K562 (cell line): ENCODE results near the gene LGR6. TPM values are rescaled to one million over a fixed set of nuclear protein-coding genes. Genes with fewer than 3 reads are reported as not detected.

Experiments
- ATAC-seq: fragments of 200-7000 bp; cut with Tn5 transposase; 3 replicates; pipeline ENCODE4 v1.9.1; 2020; ENCODE audit warnings: moderate library complexity
- BruUV-seq: library from RNA; stranded (reverse); fragments of 400-500 nt; replicated peaks from 2 replicates; lab custom pipeline; 2021; lab: Mats Ljungman, UMichigan
- CTCF ChIA-PET: fragments of 300-600 bp; formaldehyde crosslinking; extraction: SDS; loops from one replicate; lab custom pipeline; 2021; ENCODE audit warnings: low intra/inter-chr PET ratio; lab: Yijun Ruan, JAX
- POLR2A ChIA-PET: fragments of 300-600, 350-650 bp; sonication (Branson Sonifier 250); formaldehyde crosslinking; extraction: SDS; loops from one replicate; lab custom pipeline; 2021; ENCODE audit warnings: antibody characterized with exemption, inconsistent platforms; lab: Yijun Ruan, JAX
- DNase-seq, 4 experiments: peaks; one replicate each; pipeline versions ENCODE4 v3.0.0 to v3.0.0-alpha.2; 2011 to 2018; ENCODE audit warnings: low spot score in 3 of 4, mixed read lengths in 3 of 4; ENCODE audit errors: extremely low read depth in 1 of 4
- FAIRE-seq: peaks from 2 replicates; lab custom pipeline; 2011; peaks lifted over from hg19 to GRCh38; lab: Jason Lieb, UNC
- H2AFZ ChIP-seq: 2 replicates; pipeline ENCODE4 v1.6.0; 2011; ENCODE audit warnings: low read depth, low read length, control low read depth, inconsistent platforms
- H3K27ac ChIP-seq: fragments of 200-600 bp; 3 replicates; pipeline ENCODE4 v1.8.0; 2011; ENCODE audit warnings: low read depth, mild to moderate bottlenecking, control low read depth, inconsistent platforms, low read length, moderate library complexity, mixed read lengths; ENCODE audit errors: extremely low read depth
- H3K27me3 ChIP-seq, 2 experiments: fragments of 300-600 bp in 1 of 2; 2 replicates in 1 of 2; 3 replicates in 1 of 2; pipeline versions ENCODE4 v1.6.0 to v1.8.0; 2011; ENCODE audit warnings: inconsistent platforms in 2 of 2, low read length in 2 of 2, mild to moderate bottlenecking in 1 of 2, mixed read lengths in 1 of 2, moderate library complexity in 1 of 2; ENCODE audit not compliant: control insufficient read depth in 2 of 2, insufficient read depth in 2 of 2
- H3K36me3 ChIP-seq: fragments of 300-600 bp; 3 replicates; pipeline ENCODE4 v1.8.0; 2011; ENCODE audit warnings: mild to moderate bottlenecking, low read length, inconsistent platforms; ENCODE audit not compliant: control insufficient read depth, insufficient read depth
- H3K4me1 ChIP-seq, 2 experiments: fragments of 200-600 bp in 1 of 2; replicated peaks in 1 of 2; 2 replicates in 1 of 2; 3 replicates in 1 of 2; pipeline versions ENCODE4 v1.5.1 to v1.8.0; 2011; ENCODE audit warnings: inconsistent platforms in 2 of 2, low read length in 2 of 2, mild to moderate bottlenecking in 1 of 2, mixed read lengths in 1 of 2, moderate library complexity in 1 of 2; ENCODE audit not compliant: control insufficient read depth in 2 of 2, insufficient read depth in 2 of 2
- H3K4me2 ChIP-seq: 2 replicates; pipeline ENCODE4 v1.6.1; 2011; ENCODE audit warnings: low read length, control low read depth, inconsistent platforms, mixed read lengths; ENCODE audit not compliant: insufficient read depth
- H3K4me3 ChIP-seq: fragments of 200-600 bp; sonication (generic), shearing (Covaris generic); 2 replicates; pipeline ENCODE4 v1.5.1; 2016; ENCODE audit warnings: control low read depth, inconsistent platforms
- H3K79me2 ChIP-seq: fragments of 200-600 bp; 3 replicates; pipeline ENCODE4 v1.8.0; 2011; ENCODE audit warnings: low read length, inconsistent platforms; ENCODE audit not compliant: control insufficient read depth, insufficient read depth
- H3K9ac ChIP-seq, 2 experiments: 2 replicates each; pipeline versions ENCODE4 v1.6.0 to v1.6.1; 2011; ENCODE audit warnings: low read depth in 2 of 2, low read length in 2 of 2, control low read depth in 1 of 2, inconsistent platforms in 1 of 2, mild to moderate bottlenecking in 1 of 2, mixed read lengths in 1 of 2; ENCODE audit not compliant: insufficient read depth in 1 of 2
- H3K9me1 ChIP-seq: one replicate; pipeline ENCODE4 v1.6.0; 2011; ENCODE audit warnings: inconsistent platforms, mild to moderate bottlenecking, low read length, moderate library complexity; ENCODE audit not compliant: control insufficient read depth, insufficient read depth
- H3K9me3 ChIP-seq: replicated peaks from 2 replicates; pipeline ENCODE4 v1.5.1; 2011; ENCODE audit warnings: low read depth, low read length, inconsistent platforms; ENCODE audit not compliant: control insufficient read depth, insufficient read depth
- H4K20me1 ChIP-seq: replicated peaks from 2 replicates; pipeline ENCODE4 v1.6.1; 2011; ENCODE audit warnings: low read length, inconsistent platforms, mixed read lengths; ENCODE audit not compliant: control insufficient read depth, insufficient read depth
- BRD4 ChIP-seq: fragments of 200-600 bp; sonication (generic); IDR thresholded peaks from 2 replicates; pipeline ENCODE4 v1.6.1; 2017; ENCODE audit warnings: inconsistent platforms
- CBX3 ChIP-seq, 2 experiments: IDR thresholded peaks; 1 replicate in 1 of 2; 2 replicates in 1 of 2; pipeline ENCODE4 v1.6.1; 2012; ENCODE audit warnings: inconsistent platforms in 2 of 2, low read length in 2 of 2, borderline replicate concordance in 1 of 2, control low read depth in 1 of 2
- GTF2F1 ChIP-seq: IDR thresholded peaks from 2 replicates; pipeline ENCODE4 v1.6.1; 2011; ENCODE audit warnings: low read depth, low read length, improper control_type of control experiment
- HDAC1 ChIP-seq, 2 experiments: fragments of 450-650 bp; IDR thresholded peaks; 2 replicates each; pipeline ENCODE4 v1.6.1; 2016 to 2017; ENCODE audit warnings: inconsistent platforms in 1 of 2, mild to moderate bottlenecking in 1 of 2, moderate library complexity in 1 of 2
- SRF ChIP-seq, 2 experiments: fragments of 250-450, 450-650 bp in 1 of 2; sonication (Bioruptor Pico) in 1 of 2; sonication (generic) in 1 of 2; formaldehyde crosslinking; IDR thresholded peaks; 2 replicates each; pipeline versions ENCODE4 v1.5.0 to v1.5.1; 2020 to 2022; ENCODE audit warnings: mild to moderate bottlenecking in 1 of 2, missing genetic modification reagents in 1 of 2
- STAG1 ChIP-seq: sonication (generic); formaldehyde crosslinking; IDR thresholded peaks from 2 replicates; pipeline ENCODE4 v1.5.0; 2020; ENCODE audit warnings: missing genetic modification reagents, borderline replicate concordance
- TBP ChIP-seq: optimal IDR thresholded peaks from 2 replicates; pipeline ENCODE3; 2011; ENCODE audit warnings: low read depth, low read length, improper control_type of control experiment
- XRCC5 ChIP-seq: fragments of 200-400 bp; formaldehyde crosslinking; IDR thresholded peaks from 2 replicates; pipeline ENCODE4 v1.6.1; 2017; ENCODE audit warnings: low read depth, mild to moderate bottlenecking, low read length
- ZNF175 ChIP-seq: fragments of 200-800 bp; sonication (Bioruptor generic); IDR thresholded peaks from 2 replicates; pipeline ENCODE4 v1.6.1; 2016; ENCODE audit warnings: low read depth, mild to moderate bottlenecking, missing genetic modification characterization, missing compliant biosample characterization
- ZNF217 ChIP-seq: sonication (generic); formaldehyde crosslinking; IDR thresholded peaks from 2 replicates; pipeline ENCODE4 v1.8.0; 2022; ENCODE audit warnings: mild to moderate bottlenecking, missing genetic modification reagents
- ZNF24 ChIP-seq: fragments of 450-650 bp; IDR thresholded peaks from 2 replicates; pipeline ENCODE4 v1.6.1; 2016
- ZNF3 ChIP-seq: fragments of 250-450 bp; sonication (Bioruptor Pico); IDR thresholded peaks from 2 replicates; pipeline ENCODE4 v1.5.0; 2021; ENCODE audit warnings: mild to moderate bottlenecking, moderate library complexity
- WGBS: fragments of 100-300 bp; shearing (Covaris generic); methylation state at CpG from one replicate; pipeline ENCODE4 v1.1.6; 2016; ENCODE audit warnings: low coverage, mixed read lengths; ENCODE audit not compliant: insufficient coverage; ENCODE audit errors: missing lambda C conversion rate; 5-methylcytosine and 5-hydroxymethylcytosine counted together
- in situ Hi-C: fragments of 300-500 bp; cut with MboI; formaldehyde crosslinking; loops from 4 replicates; pipeline ENCODE4 v1.15.0; 2018; ENCODE audit warnings: inconsistent platforms, mixed read lengths
- intact Hi-C: fragments of 100-400 bp; cut with micrococcal nuclease; formaldehyde crosslinking; loops from 2 replicates; pipeline ENCODE4 v1.14.2; 2022
- polyA plus RNA-seq, 8 experiments: library from polyadenylated mRNA; depleted of rRNA in 4 of 8; stranded (reverse) in 5 of 8; unstranded in 3 of 8; fragments of >200 nt; fragmentation: Nextera tagmentation in 2 of 8; fragmentation: Illumina TruSeq in 1 of 8; extraction: Ambion mirVana in 2 of 8; extraction: Trizol in 1 of 8; gene quantifications; 2 replicates each; pipeline versions ENCODE4 v1.2.1 to v1.2.3, GENCODE V29; 2011 to 2014; ENCODE audit warnings: inconsistent platforms in 1 of 8, missing spikeins in 1 of 8
- total RNA-seq, 7 experiments: library from RNA; depleted of rRNA in 6 of 7; stranded (reverse); fragments of >200 nt in 6 of 7; fragmentation: Illumina TruSeq in 2 of 7; extraction: Trizol in 2 of 7; gene quantifications; 2 replicates each; pipeline versions ENCODE4 v1.2.1 to v1.2.3, GENCODE V29; 2011 to 2021; ENCODE audit warnings: low replicate concordance in 1 of 7
- TF ChIP-seq, protein P1 (sequence below), 2 experiments: fragments of 450-650 bp; formaldehyde crosslinking in 1 of 2; IDR thresholded peaks; 2 replicates each; pipeline versions ENCODE4 v1.4.0 to v1.6.1; 2014 to 2020; ENCODE audit warnings: mild to moderate bottlenecking in 2 of 2, borderline replicate concordance in 1 of 2, low read depth in 1 of 2

The LGR6 gene
- total and polyA plus RNA-seq, 9 of the 15 experiments (the other 6 are each of a cell fraction or from before 2014, with no cell fraction given), result 0.01 to 0.54 (median 0.17) TPM; not detected in 1

DNA sequence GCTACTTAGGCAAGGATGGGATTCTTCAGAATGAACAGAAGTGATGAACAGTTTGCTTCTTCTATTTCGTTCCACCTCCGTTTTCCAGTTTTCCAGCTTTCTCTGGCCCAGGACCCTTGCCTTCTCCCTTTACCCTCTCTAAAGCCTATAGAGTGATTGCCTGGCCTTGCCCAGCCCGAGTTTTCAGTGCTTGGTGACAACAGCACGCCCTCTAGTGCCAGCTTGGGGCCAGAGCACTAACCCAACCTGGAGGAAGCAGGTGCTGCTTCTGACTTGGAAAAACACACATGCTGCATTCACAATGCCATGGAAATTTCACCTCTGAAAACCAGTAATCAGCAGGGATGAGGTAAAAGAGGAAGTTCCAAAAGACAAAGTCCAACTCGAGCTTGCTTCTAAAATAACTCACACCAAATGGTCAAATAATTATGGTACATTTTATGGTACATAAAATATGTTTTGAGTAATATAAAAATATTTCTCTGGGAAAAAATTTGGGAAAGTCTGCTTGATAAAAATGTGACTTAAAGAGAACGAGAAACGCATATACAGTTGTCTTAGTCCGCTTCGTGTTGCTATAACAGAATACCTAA, 122.1 kb downstream of the LGR6 start:
- peaks cover 0 to 12% of the 10 kb centered on the region in 2 experiments; a peak in 1 of 5 replicates for H3K4me1 ChIP-seq
- POLR2A ChIA-PET, result interaction anchor here (1.1 to 1.6 kb wide), 3 partner anchors 9 to 17 kb away, joined by 3 to 5 read pairs (median 5); no protein-coding TSS in a partner anchor
- no peak overlapping the region for H3K9ac ChIP-seq
- ATAC-seq, result peak; percentile 95
- DNase-seq, result peak; percentile 80 to 82 (median 81)
- no peak overlapping the region for H3K27ac ChIP-seq
- no peaks in the 10 kb centered on the region for H4K20me1 ChIP-seq
- H3K9me3 ChIP-seq, result no peaks in the 10 kb centered on the region
- FAIRE-seq, result peak; percentile 98
- H3K79me2 ChIP-seq, result no peaks in the 10 kb centered on the region
- CTCF ChIA-PET, result interaction anchor here (0.7 to 2.0 kb wide), 7 partner anchors 41 to 403 kb away, joined by 3 to 16 read pairs (median 5); partner anchors contain the start of gene LGR6
- no TSS peak for BruUV-seq
- H3K9me1 ChIP-seq, result no peaks in the 10 kb centered on the region
- no peaks in the 10 kb centered on the region for H3K36me3 ChIP-seq
- in situ Hi-C loops (loop anchor here (25.0 kb wide), 1 partner anchor 103 kb away; no protein-coding TSS in a partner anchor), intact Hi-C loops (loop anchor here (1.0 to 5.0 kb wide), 5 partner anchors 41 to 402 kb away; partner anchors contain the start of gene LGR6)
- H2AFZ ChIP-seq, result no peak overlapping the region
- H3K27me3 ChIP-seq, result peaks cover 20 to 52% of the 10 kb centered on the region in 2 experiments
- WGBS, result under 1% methylated on average over 9 of the region's 9 CpGs
- no peak overlapping the region for H3K4me2 ChIP-seq
- H3K4me3 ChIP-seq, result no peak overlapping the region
- no peak; the same call in 1 of the 2 replicates for TF ChIP-seq ZNF24
- 0 out of 2 replicates have a peak, but pooled peaks have one; percentile 25 for TF ChIP-seq ZNF217 (CRISPR knock-in tag)
- peak; percentile 20 for TF ChIP-seq TBP
- no peak for TF ChIP-seq HDAC1 (IDR thresholded peaks at IDR 0.05)
- TF ChIP-seq, protein P1, sequence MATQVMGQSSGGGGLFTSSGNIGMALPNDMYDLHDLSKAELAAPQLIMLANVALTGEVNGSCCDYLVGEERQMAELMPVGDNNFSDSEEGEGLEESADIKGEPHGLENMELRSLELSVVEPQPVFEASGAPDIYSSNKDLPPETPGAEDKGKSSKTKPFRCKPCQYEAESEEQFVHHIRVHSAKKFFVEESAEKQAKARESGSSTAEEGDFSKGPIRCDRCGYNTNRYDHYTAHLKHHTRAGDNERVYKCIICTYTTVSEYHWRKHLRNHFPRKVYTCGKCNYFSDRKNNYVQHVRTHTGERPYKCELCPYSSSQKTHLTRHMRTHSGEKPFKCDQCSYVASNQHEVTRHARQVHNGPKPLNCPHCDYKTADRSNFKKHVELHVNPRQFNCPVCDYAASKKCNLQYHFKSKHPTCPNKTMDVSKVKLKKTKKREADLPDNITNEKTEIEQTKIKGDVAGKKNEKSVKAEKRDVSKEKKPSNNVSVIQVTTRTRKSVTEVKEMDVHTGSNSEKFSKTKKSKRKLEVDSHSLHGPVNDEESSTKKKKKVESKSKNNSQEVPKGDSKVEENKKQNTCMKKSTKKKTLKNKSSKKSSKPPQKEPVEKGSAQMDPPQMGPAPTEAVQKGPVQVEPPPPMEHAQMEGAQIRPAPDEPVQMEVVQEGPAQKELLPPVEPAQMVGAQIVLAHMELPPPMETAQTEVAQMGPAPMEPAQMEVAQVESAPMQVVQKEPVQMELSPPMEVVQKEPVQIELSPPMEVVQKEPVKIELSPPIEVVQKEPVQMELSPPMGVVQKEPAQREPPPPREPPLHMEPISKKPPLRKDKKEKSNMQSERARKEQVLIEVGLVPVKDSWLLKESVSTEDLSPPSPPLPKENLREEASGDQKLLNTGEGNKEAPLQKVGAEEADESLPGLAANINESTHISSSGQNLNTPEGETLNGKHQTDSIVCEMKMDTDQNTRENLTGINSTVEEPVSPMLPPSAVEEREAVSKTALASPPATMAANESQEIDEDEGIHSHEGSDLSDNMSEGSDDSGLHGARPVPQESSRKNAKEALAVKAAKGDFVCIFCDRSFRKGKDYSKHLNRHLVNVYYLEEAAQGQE (IDR thresholded peaks at IDR 0.05; ENCODE audit: borderline replicate concordance), result peak; percentile 89
- TF ChIP-seq, protein P1 (CRISPR knock-in tag; IDR thresholded peaks at IDR 0.05; ENCODE audit: low read depth), result no peak
- TF ChIP-seq ZNF3, result no peak
- TF ChIP-seq CBX3 (IDR thresholded peaks at IDR 0.05; ENCODE audit: borderline replicate concordance in 1 of 2, low read length in 2 of 2), result peak in 1 of 2 experiments; percentile 35; a peak in 1 of 3 replicates
- no peak for TF ChIP-seq GTF2F1
- peak; percentile 65; the same call in 1 of the 2 replicates for TF ChIP-seq STAG1 (CRISPR knock-in tag)
- no peak for TF ChIP-seq ZNF175 (CRISPR knock-in tag)
- TF ChIP-seq BRD4, result no peak
- TF ChIP-seq XRCC5, result peak; percentile 85; the same call in 1 of the 2 replicates
- TF ChIP-seq SRF (CRISPR knock-in tag; IDR thresholded peaks at IDR 0.05), result 0 out of 4 replicates have a peak, but pooled peaks of 1 of the 2 experiments have one; percentile 30
